Ovary (tissue), 9 donors: ENCODE results near the gene ARID1B. TPM values are rescaled to one million over a fixed set of nuclear protein-coding genes. Genes with fewer than 3 reads are reported as not detected.
A peak's percentile ranks its signal among the peaks of the same experiment; 100 is the strongest.

Source experiments
- DNase-seq, 5 donors: peaks; one replicate each; pipeline ENCODE4 v3.0.0-alpha.2; 2019 to 2020
- H3K27ac ChIP-seq, 2 donors: fragments of 200-600 bp; one replicate each; pipeline versions ENCODE4 v1.5.1 to v1.8.0; 2019 to 2022
- H3K27me3 ChIP-seq: fragments of 200-600 bp; one replicate; pipeline ENCODE4 v1.8.0; 2022
- H3K36me3 ChIP-seq: fragments of 200-600 bp; sonication (generic); one replicate; pipeline ENCODE4 v1.5.1; 2019
- H3K4me1 ChIP-seq: one replicate; pipeline ENCODE4 v1.8.1; 2013; ENCODE audit warnings: mild to moderate bottlenecking, moderate library complexity; ENCODE audit not compliant: insufficient read depth
- H3K4me3 ChIP-seq: fragments of 200-600 bp; sonication (generic); one replicate; pipeline ENCODE4 v1.5.1; 2017
- H3K9me3 ChIP-seq, 2 donors: fragments of 200-600 bp in 1 of 2; sonication (generic) in 1 of 2; one replicate each; pipeline versions ENCODE4 v1.5.1 to v1.8.1; 2013 to 2019; ENCODE audit warnings: mild to moderate bottlenecking in 1 of 2, moderate library complexity in 1 of 2
- CTCF ChIP-seq, 3 donors: fragments of 450-650 bp in 2 of 3; fragments of 200-600 bp in 1 of 3; IDR thresholded peaks; one replicate each; pipeline versions ENCODE4 v1.5.1 to v1.8.0; 2016 to 2022; ENCODE audit warnings: antibody characterized with exemption in 3 of 3, mild to moderate bottlenecking in 1 of 3
- EP300 ChIP-seq: sonication (generic); formaldehyde crosslinking; IDR thresholded peaks from one replicate; pipeline ENCODE4 v1.6.1; 2017; ENCODE audit warnings: antibody characterized with exemption
- POLR2A ChIP-seq: fragments of 450-650 bp; IDR thresholded peaks from one replicate; pipeline ENCODE4 v1.6.1; 2017; ENCODE audit warnings: antibody characterized with exemption, mild to moderate bottlenecking, moderate library complexity
- WGBS, 3 donors: extraction: QIAGEN DNeasy Blood & Tissue Kit in 1 of 3; methylation state at CpG; one replicate each; pipeline versions ENCODE4 v1.1.5 to v1.1.7; 2013 to 2017; 5-methylcytosine and 5-hydroxymethylcytosine counted together
- intact Hi-C, 4 donors: fragments of 100-400 bp; cut with DNase I; formaldehyde crosslinking; loops; one replicate each; pipeline versions ENCODE4 v1.11.0 to v1.15.1; 2022 to 2023
- polyA plus RNA-seq, 2 donors: library from polyadenylated mRNA; stranded (reverse); fragments of 200-250 nt in 1 of 2; fragments of 350-450 nt in 1 of 2; fragmentation: Illumina TruSeq in 1 of 2; extraction: RNeasy Lipid Tissue Mini Kit (QIAGEN cat#74804) in 1 of 2; gene quantifications; one replicate each; pipeline ENCODE4 v1.2.3, GENCODE V29; 2013 to 2014
- total RNA-seq, 7 donors: library from RNA; depleted of rRNA in 2 of 7; stranded (reverse); fragments of >200 nt in 2 of 7; fragmentation: NEBNext Ultra II Directional in 3 of 7; extraction: Animal tissue kit (Norgen Biotek cat#: 25700) in 3 of 7; gene quantifications; one replicate each; pipeline versions ENCODE4 v1.1.0 to v1.2.4, GENCODE V29; 2016 to 2023
- donor health status: DM: no; HTN: no; CAD: no; lungs with moderate emphysema.
- donor health status: DM: no; HTN: no; CAD: no.
- donor health status: Bipolar disorder and iron deficiency.
- donor health status: DM: yes; HTN: yes; CAD: no.
- donor health status: DM: no; HTN: no; CAD: no.
- donor health status: DM: yes; HTN: yes; CAD: no.

The ARID1B gene
- total and polyA plus RNA-seq, 9 donors, result 33.2 to 144 (median 105) TPM

DNA sequence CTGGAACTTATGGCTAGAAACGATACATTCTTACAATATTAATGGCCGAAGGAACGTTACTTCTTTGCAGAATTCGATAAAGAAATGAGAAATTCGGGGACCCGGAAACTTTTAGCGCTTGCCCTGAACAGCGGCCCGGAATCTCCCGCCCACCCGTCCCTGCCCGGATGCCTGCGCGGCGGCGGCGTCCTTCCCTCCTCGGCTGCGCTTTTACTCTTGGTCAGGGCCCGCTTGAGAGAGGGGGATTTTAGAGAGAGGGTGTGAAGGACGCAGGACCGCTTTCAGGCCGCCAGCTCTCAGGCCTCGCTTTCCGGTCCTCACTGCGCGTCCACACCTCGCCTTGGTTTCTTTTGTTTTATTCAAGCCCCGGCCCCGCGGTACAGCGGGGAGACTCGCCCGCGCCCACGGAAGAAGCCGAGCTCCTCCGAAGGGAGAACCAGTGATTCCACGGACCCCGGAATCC, 243.7 kb downstream of the ARID1B start:
- no peaks in the 10 kb centered on the region for H3K36me3 ChIP-seq
- H3K4me3 ChIP-seq, result peak overlapping the region; percentile 88
- intact Hi-C loops, result loop anchor here in 3 of 4 donors (2.0 to 10.0 kb wide), 4 partner anchors 242 to 456 kb away; partner anchors contain the start of gene ARID1B (in 1 of the 3)
- no peaks in the 10 kb centered on the region for H3K27me3 ChIP-seq
- no peaks in the 10 kb centered on the region for H3K9me3 ChIP-seq
- H3K4me1 ChIP-seq, result peaks cover 10% of the 10 kb centered on the region
- peak overlapping the region; percentile 98 to 99 for H3K27ac ChIP-seq
- TF ChIP-seq EP300, result no peak
- TF ChIP-seq CTCF (IDR thresholded peaks at IDR 0.05), result no peak
- TF ChIP-seq POLR2A, result no peak
- no peak for DNase-seq
- 0 to 1% (median 0%) methylated on average over 34 to 40 of the region's 40 CpGs for WGBS, 3 donors

DNA sequence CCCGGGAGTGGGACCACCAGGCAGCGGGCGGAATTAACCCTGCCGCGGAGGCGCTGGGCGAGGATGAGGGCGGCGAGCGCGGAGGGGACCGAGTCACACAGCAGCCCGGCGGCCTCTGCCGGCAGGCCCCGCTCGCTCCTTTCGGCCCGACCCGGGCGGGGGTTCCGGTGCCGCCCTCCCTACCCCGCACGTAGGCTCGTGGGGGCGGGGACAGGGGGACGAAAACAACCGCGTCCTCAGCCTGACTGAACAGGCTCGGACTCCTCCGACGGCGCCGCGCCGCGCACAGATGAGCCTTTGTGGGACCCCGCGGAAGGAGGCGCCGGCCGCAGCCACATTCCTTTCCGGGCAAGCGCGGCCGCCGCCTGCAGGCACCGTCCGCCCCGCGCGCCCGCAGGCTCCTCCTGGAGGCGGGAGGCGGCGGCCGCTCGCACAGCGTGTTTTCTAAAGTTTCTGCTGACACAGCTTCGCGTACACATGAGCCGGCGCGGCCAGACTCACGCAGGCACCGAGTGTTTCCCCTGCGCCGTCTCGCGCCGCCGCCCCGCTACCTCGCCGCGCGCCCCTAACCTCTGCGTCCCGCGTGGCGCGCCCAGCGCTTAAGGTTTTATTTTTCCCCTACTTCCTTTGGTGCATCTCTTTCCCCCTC, 244.3 kb downstream of the ARID1B start:
- Histone ChIP-seq H3K9me3 (no peaks in the 10 kb centered on the region), H3K27ac (peak overlapping the region; percentile 98 to 99), H3K4me3 (peak overlapping the region; percentile 88), H3K4me1 (peaks cover 10% of the 10 kb centered on the region), H3K27me3 (no peaks in the 10 kb centered on the region), H3K36me3 (no peaks in the 10 kb centered on the region)
- WGBS, 3 donors, result 0 to 1% (median 0%) methylated on average over 52 to 84 of the region's 84 CpGs
- intact Hi-C loops, result loop anchor here in 3 of 4 donors (2.0 to 10.0 kb wide), 4 partner anchors 243 to 457 kb away; partner anchors contain the start of gene ARID1B (in 1 of the 3)
- TF ChIP-seq EP300, result no peak
- TF ChIP-seq CTCF (IDR thresholded peaks at IDR 0.05), result peak in 2 of 3 donors; percentile 44 to 57
- peak; percentile 95 for TF ChIP-seq POLR2A
- peak; percentile 90 to 93 (median 93) for DNase-seq

- H3K36me3 ChIP-seq, result no peaks in the 10 kb centered on the region
- no peaks in the 10 kb centered on the region for H3K9me3 ChIP-seq
- H3K4me1 ChIP-seq, result peaks cover 10% of the 10 kb centered on the region
- no peaks in the 10 kb centered on the region for H3K27me3 ChIP-seq
- intact Hi-C loops, result loop anchor here in 3 of 4 donors (2.0 to 10.0 kb wide), 4 partner anchors 243 to 457 kb away; partner anchors contain the start of gene ARID1B (in 1 of the 3)
- H3K4me3 ChIP-seq, result peak overlapping the region; percentile 88
- WGBS, 3 donors, result 1% methylated on average over 33 of the region's 33 CpGs
- TF ChIP-seq POLR2A, result no peak
- TF ChIP-seq EP300, result no peak
- TF ChIP-seq CTCF (IDR thresholded peaks at IDR 0.05), result no peak
- DNase-seq, result peak; percentile 86 to 94 (median 91)
- peak overlapping the region; percentile 98 to 99 for H3K27ac ChIP-seq
These were observed 245.0 kb downstream of the ARID1B start for GRCh38 chr6:157021993-157022740.

DNA sequence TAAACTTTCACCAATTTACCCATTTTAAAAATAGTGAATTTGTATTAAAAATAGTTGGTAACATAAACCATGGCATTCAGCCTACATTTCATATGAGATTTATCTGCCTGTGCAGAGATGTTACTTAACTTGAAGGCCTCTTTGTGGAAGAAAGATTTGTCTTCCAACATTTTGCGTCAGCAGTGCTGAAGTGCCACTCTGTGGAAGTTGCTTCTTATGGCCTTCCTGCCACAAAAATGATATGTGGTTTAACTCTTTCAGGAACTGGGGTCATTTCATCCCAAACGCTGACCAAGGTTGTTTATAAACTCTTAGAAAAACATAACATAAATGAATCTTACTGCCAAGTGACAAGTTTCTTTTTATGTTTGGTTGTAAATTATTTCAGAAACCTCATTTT, 246.8 kb downstream of the ARID1B start:
- no peaks in the 10 kb centered on the region for H3K36me3 ChIP-seq
- no peak for TF ChIP-seq POLR2A
- no peak for TF ChIP-seq EP300
- TF ChIP-seq CTCF (IDR thresholded peaks at IDR 0.05), result no peak
- peak overlapping the region in 1 of 2 donors; percentile 17 for H3K27ac ChIP-seq
- DNase-seq, result no peak
- H3K27me3 ChIP-seq, result no peaks in the 10 kb centered on the region
- no peaks in the 10 kb centered on the region for H3K9me3 ChIP-seq
- WGBS, 3 donors, result 21 to 23% (median 21%) methylated on average over 2 of the region's 2 CpGs
- no peak overlapping the region for H3K4me3 ChIP-seq
- H3K4me1 ChIP-seq, result peaks cover 4% of the 10 kb centered on the region
- intact Hi-C loops, result loop anchor here in 3 of 4 donors (2.0 to 10.0 kb wide), 4 partner anchors 245 to 459 kb away; partner anchors contain the start of gene ARID1B (in 1 of the 3)
